ENCODE data around the gene PEX5L.

DNA sequence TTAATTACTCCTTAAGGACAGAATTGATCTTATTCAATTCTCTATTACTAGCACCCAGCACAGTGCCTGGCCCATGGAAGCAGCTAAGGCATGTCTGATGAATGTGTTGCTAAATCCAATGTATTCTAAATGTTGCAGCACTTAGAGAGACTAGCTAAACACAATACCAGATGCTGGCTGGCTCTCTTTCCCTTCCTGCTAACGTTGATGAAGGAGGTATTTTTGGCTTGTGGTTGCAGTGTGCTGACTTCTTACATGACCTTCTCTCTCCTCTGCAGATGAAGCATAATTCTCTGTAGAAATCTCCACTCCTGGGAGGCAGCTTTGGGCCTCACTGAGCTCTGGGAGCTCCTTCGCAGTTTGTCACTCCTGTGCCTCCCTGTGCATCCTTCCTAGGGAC is 183.6 kb downstream of the PEX5L start:
- TF ChIP-seq, protein P1, sequence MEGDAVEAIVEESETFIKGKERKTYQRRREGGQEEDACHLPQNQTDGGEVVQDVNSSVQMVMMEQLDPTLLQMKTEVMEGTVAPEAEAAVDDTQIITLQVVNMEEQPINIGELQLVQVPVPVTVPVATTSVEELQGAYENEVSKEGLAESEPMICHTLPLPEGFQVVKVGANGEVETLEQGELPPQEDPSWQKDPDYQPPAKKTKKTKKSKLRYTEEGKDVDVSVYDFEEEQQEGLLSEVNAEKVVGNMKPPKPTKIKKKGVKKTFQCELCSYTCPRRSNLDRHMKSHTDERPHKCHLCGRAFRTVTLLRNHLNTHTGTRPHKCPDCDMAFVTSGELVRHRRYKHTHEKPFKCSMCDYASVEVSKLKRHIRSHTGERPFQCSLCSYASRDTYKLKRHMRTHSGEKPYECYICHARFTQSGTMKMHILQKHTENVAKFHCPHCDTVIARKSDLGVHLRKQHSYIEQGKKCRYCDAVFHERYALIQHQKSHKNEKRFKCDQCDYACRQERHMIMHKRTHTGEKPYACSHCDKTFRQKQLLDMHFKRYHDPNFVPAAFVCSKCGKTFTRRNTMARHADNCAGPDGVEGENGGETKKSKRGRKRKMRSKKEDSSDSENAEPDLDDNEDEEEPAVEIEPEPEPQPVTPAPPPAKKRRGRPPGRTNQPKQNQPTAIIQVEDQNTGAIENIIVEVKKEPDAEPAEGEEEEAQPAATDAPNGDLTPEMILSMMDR (IDR thresholded peaks at IDR 0.05), result no peak
- TF ChIP-seq POLR2A (IDR thresholded peaks at IDR 0.05), result no peak

All from esophagus squamous epithelium (tissue), 4 donors.